Stimulated activated CD4-positive, alpha-beta T cell treated with anti-CD3 and anti-CD28 coated beads, Interleukin-1b, Interleukin-23, amount 100 ng/mL, for 24 hours (primary cell): ENCODE measurements around the gene C14orf119.

Experiments
- DNase-seq, 4 experiments: peaks; one replicate each; pipeline ENCODE4 v3.0.0-alpha.2; 2020; ENCODE audit warnings: low read depth in 4 of 4, low spot score in 1 of 4

The C14orf119 gene

DNA sequence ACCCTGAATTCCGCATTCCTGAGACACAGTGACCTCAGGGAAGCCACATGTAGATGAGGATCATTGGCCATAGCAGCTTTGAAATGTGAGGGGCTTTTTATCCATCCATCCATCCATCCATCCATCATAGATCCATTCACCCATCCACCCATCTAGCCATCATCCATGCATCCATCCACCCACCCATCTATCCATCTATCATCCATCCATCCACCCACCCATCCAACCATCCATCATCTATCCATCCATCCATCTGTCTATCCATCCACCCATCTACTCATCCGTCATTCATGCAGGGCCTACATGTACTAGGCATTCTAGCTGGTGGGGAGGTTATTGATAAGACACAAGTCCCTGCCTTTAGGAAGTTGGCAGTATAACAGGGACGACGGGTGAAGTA lies 51.7 kb downstream of the C14orf119 start:
- DNase-seq: no peak

DNA sequence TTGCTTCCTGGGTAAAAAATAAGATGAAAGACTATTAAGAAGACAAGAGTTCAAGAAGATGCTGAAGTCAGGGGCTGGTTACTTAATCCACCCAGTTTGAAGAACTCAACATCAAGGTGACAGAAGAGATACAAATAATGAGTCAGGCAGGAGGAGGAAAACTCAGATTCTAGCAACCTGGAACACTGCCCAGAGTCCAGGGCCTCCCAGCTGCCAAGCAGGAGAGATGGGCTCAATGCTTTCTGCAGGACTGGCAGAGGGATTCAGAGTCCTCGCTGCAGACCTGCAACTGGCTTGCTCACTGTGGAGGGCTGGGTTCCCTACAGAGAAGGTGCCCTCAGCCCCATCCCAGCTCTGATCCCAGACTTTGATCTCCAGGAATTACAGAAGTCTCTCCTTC lies 52.4 kb downstream of the C14orf119 start:
- DNase-seq: no peak

DNA sequence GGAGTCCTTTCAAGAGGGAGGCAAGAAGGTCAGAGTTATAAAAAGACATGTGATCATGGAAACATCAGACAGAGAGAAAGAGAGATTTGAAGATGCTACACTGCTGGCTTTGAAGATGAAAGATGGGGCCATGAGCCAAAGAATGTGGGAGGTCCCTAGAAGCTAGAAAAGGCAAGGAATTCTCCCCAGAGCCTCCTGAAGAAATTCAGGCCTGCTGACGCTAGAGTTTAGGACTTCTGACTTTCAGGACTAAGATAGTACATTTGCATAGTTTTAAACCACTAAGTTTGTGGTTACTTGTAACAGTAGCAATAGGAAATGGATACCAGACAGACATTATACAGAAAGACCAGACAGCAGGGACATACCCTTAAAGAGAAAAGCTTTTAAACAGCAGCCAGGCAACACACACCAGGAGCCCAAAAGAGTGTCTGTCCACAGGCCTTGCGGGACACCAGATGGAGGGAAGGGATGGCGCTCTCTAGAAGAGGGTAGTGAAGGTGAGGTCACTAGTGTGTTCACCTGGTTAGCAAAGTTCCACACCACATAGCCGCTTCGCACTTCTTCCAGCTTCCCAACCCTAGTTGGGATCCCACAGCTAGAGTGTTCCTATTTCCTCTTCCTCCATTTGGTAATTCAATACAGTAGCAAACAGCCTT lies 53.4 kb downstream of the C14orf119 start:
- DNase-seq: no peak

DNA sequence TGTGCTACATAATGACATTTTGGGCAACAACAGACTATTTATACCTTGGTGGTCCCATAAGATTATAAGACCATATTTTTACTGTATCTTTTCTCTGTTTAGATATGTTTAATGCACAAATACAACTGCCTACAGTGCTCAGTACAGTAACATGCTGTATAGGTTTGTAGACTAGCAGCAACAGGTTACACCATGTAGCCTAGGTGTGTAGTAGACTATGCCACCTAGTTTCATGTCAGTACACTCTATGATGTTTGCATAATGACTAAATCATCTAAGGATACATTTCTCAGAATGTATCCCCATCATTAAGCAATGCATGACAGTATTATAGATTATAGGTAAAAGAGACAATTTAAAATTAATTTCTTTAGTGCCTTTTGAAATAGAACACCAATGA lies 54.4 kb downstream of the C14orf119 start:
- no peak for DNase-seq
